SW 1271 (cell line): ENCODE measurements around the gene DIS3L2.

ENCODE experiments used
- DNase-seq, 2 experiments: peaks; one replicate each; lab custom pipeline; 2025; lab: John Stamatoyannopoulos, UW

DIS3L2 gene

GRCh38 chr2:232184346-232184745 lies 222.8 kb downstream of the DIS3L2 start:
- no peak for DNase-seq

GRCh38 chr2:232190796-232191195 lies 229.3 kb downstream of the DIS3L2 start:
- DNase-seq: no peak

GRCh38 chr2:232195487-232195886 lies 234.0 kb downstream of the DIS3L2 start:
- DNase-seq: no peak

- no peak for DNase-seq
These were observed 235.3 kb downstream of the DIS3L2 start for GRCh38 chr2:232196802-232197201.

GRCh38 chr2:232200195-232200594 lies 238.7 kb downstream of the DIS3L2 start:
- DNase-seq: no peak

- DNase-seq: no peak
These were observed 241.8 kb downstream of the DIS3L2 start for GRCh38 chr2:232203166-232203891.

- DNase-seq: no peak
These were observed 242.4 kb downstream of the DIS3L2 start for GRCh38 chr2:232203936-232204335.

- DNase-seq: no peak
These were observed 243.0 kb downstream of the DIS3L2 start for GRCh38 chr2:232204457-232204931.

- DNase-seq: no peak
These were observed 245.7 kb downstream of the DIS3L2 start for GRCh38 chr2:232207174-232207573.

GRCh38 chr2:232210306-232210705 lies 248.8 kb downstream of the DIS3L2 start:
- no peak for DNase-seq

- DNase-seq: no peak
These were observed 250.5 kb downstream of the DIS3L2 start for GRCh38 chr2:232211743-232212686.

- DNase-seq: no peak
These were observed 251.7 kb downstream of the DIS3L2 start for GRCh38 chr2:232213176-232213575.

GRCh38 chr2:232214053-232214452 lies 252.5 kb downstream of the DIS3L2 start:
- DNase-seq: no peak

GRCh38 chr2:232216028-232216427 lies 254.5 kb downstream of the DIS3L2 start:
- no peak for DNase-seq

- DNase-seq: no peak
These were observed 257.4 kb downstream of the DIS3L2 start for GRCh38 chr2:232218778-232219495.

GRCh38 chr2:232219496-232219870 lies 258.0 kb downstream of the DIS3L2 start:
- DNase-seq: no peak

- no peak for DNase-seq
These were observed 258.4 kb downstream of the DIS3L2 start for GRCh38 chr2:232219932-232220331.

GRCh38 chr2:232225429-232225828 lies 263.9 kb downstream of the DIS3L2 start:
- DNase-seq: no peak

GRCh38 chr2:232225895-232226294 lies 264.4 kb downstream of the DIS3L2 start:
- no peak for DNase-seq

- no peak for DNase-seq
These were observed 266.8 kb downstream of the DIS3L2 start for GRCh38 chr2:232228332-232228731.

- DNase-seq: no peak
These were observed 267.7 kb downstream of the DIS3L2 start for GRCh38 chr2:232228971-232229894.
